HepG2 (cell line): ENCODE data around the gene AP2S1. TPM values are rescaled to one million over a fixed set of nuclear protein-coding genes. Genes with fewer than 3 reads are reported as not detected.

ENCODE experiments used
- GATA4 ChIP-seq: sonication (generic); IDR thresholded peaks from 2 replicates; pipeline ENCODE4 v1.6.1; 2016; ENCODE audit warnings: antibody characterized with exemption, low read depth, borderline replicate concordance
- HMGA1 ChIP-seq: sonication (generic); formaldehyde crosslinking; conservative IDR thresholded peaks from 2 replicates; pipeline ENCODE4 v1.4.0; 2020; ENCODE audit warnings: missing genetic modification reagents
- HNRNPH1 ChIP-seq: fragments of 200-400 bp; formaldehyde crosslinking; optimal IDR thresholded peaks from 2 replicates; pipeline ENCODE3; 2017; ENCODE audit warnings: mild to moderate bottlenecking, low read depth, low read length
- ISL2 ChIP-seq: sonication (generic); formaldehyde crosslinking; IDR thresholded peaks from 2 replicates; pipeline ENCODE4 v1.5.0; 2020; ENCODE audit warnings: missing genetic modification reagents
- KLF12 ChIP-seq: sonication (generic); formaldehyde crosslinking; IDR thresholded peaks from 2 replicates; pipeline ENCODE4 v1.4.0; 2020; ENCODE audit warnings: missing genetic modification reagents, borderline replicate concordance
- LCORL ChIP-seq, 2 experiments: fragments of 450-650 bp in 1 of 2; sonication (generic) in 1 of 2; formaldehyde crosslinking in 1 of 2; IDR thresholded peaks; 2 replicates each; pipeline versions ENCODE4 v1.5.0 to v1.6.1; 2017 to 2020; ENCODE audit warnings: antibody characterized with exemption in 1 of 2, missing genetic modification reagents in 1 of 2
- MTA3 ChIP-seq: sonication (generic); formaldehyde crosslinking; IDR thresholded peaks from 2 replicates; pipeline ENCODE4 v1.4.0; 2020; ENCODE audit warnings: missing genetic modification reagents
- MTF2 ChIP-seq: sonication (generic); formaldehyde crosslinking; IDR thresholded peaks from 2 replicates; pipeline ENCODE4 v1.5.0; 2020; ENCODE audit warnings: missing genetic modification reagents, borderline replicate concordance
- MXD4 ChIP-seq: IDR thresholded peaks from 2 replicates; pipeline ENCODE4 v1.6.1; 2016; ENCODE audit warnings: mild to moderate bottlenecking, missing biosample characterization, missing genetic modification reagents
- NFE2L1 ChIP-seq: sonication (generic); formaldehyde crosslinking; IDR thresholded peaks from 2 replicates; pipeline ENCODE4 v1.4.0; 2020; ENCODE audit warnings: missing genetic modification reagents, mild to moderate bottlenecking, borderline replicate concordance
- PLRG1 ChIP-seq: fragments of 450-650 bp; conservative IDR thresholded peaks from 2 replicates; pipeline ENCODE4 v1.6.1; 2016
- RARG ChIP-seq: sonication (generic); formaldehyde crosslinking; IDR thresholded peaks from 2 replicates; pipeline ENCODE4 v1.4.0; 2020; ENCODE audit warnings: low read depth, mild to moderate bottlenecking, missing genetic modification reagents
- TMF1 ChIP-seq: sonication (generic); formaldehyde crosslinking; IDR thresholded peaks from 2 replicates; pipeline ENCODE4 v1.8.1; 2022; ENCODE audit warnings: low read depth, missing genetic modification reagents
- TOPORS ChIP-seq: sonication (generic); formaldehyde crosslinking; IDR thresholded peaks from 2 replicates; pipeline ENCODE4 v1.8.0; 2023; ENCODE audit warnings: mild to moderate bottlenecking, missing genetic modification reagents
- YY1 ChIP-seq: IDR thresholded peaks from 2 replicates; pipeline ENCODE4 v1.6.1; 2011; ENCODE audit warnings: low read length, low read depth, moderate library complexity, mild to moderate bottlenecking; ENCODE audit not compliant: insufficient read depth, insufficient replicate concordance
- ZFP36 ChIP-seq: fragments of 150-350 bp; IDR thresholded peaks from 2 replicates; pipeline ENCODE4 v1.6.1; 2018; ENCODE audit warnings: borderline replicate concordance, low read length, low read depth; ENCODE audit not compliant: partially characterized antibody
- ZFP37 ChIP-seq: sonication (generic); formaldehyde crosslinking; IDR thresholded peaks from 2 replicates; pipeline ENCODE4 v1.4.0; 2020; ENCODE audit warnings: missing genetic modification reagents, borderline replicate concordance
- ZFP41 ChIP-seq: sonication (generic); formaldehyde crosslinking; IDR thresholded peaks from 2 replicates; pipeline ENCODE4 v1.4.0; 2020; ENCODE audit warnings: mild to moderate bottlenecking, missing genetic modification reagents, borderline replicate concordance
- ZIK1 ChIP-seq: sonication (generic); formaldehyde crosslinking; IDR thresholded peaks from 2 replicates; pipeline ENCODE4 v1.5.0; 2020; ENCODE audit warnings: mild to moderate bottlenecking, low read depth, missing genetic modification reagents, borderline replicate concordance
- ZNF432 ChIP-seq: sonication (generic); formaldehyde crosslinking; IDR thresholded peaks from 2 replicates; pipeline ENCODE4 v1.5.0; 2020; ENCODE audit warnings: missing genetic modification reagents, mild to moderate bottlenecking, borderline replicate concordance
- ZNF501 ChIP-seq: sonication (generic); formaldehyde crosslinking; IDR thresholded peaks from 2 replicates; pipeline ENCODE4 v1.5.1; 2020; ENCODE audit warnings: mild to moderate bottlenecking, moderate library complexity, missing genetic modification reagents
- ZNF558 ChIP-seq: sonication (generic); formaldehyde crosslinking; IDR thresholded peaks from 2 replicates; pipeline ENCODE4 v1.9.0; 2022; ENCODE audit warnings: mild to moderate bottlenecking, missing genetic modification reagents, borderline replicate concordance
- ZNF580 ChIP-seq: IDR thresholded peaks from 2 replicates; pipeline ENCODE4 v1.6.1; 2016; ENCODE audit warnings: low read depth, borderline replicate concordance
- ZNF720 ChIP-seq: sonication (generic); formaldehyde crosslinking; IDR thresholded peaks from 2 replicates; pipeline ENCODE4 v1.4.0; 2020; ENCODE audit warnings: missing genetic modification reagents
- ZNF777 ChIP-seq: sonication (generic); formaldehyde crosslinking; IDR thresholded peaks from 2 replicates; pipeline ENCODE4 v1.4.0; 2020; ENCODE audit warnings: missing genetic modification reagents
- ZNF839 ChIP-seq: sonication (generic); formaldehyde crosslinking; IDR thresholded peaks from 2 replicates; pipeline ENCODE4 v1.4.0; 2020; ENCODE audit warnings: missing genetic modification reagents, mild to moderate bottlenecking, borderline replicate concordance
- polyA plus RNA-seq, 8 experiments: library from polyadenylated mRNA; depleted of rRNA in 3 of 8; stranded (reverse) in 7 of 8; unstranded in 1 of 8; fragments of >200 nt; fragmentation: Illumina TruSeq in 4 of 8; extraction: Trizol in 4 of 8; gene quantifications; 2 replicates each; pipeline versions ENCODE4 v1.2.1 to v1.2.3, GENCODE V29; 2011 to 2016; ENCODE audit warnings: low read depth in 4 of 8, missing spikeins in 1 of 8, mixed read lengths in 1 of 8; ENCODE audit not compliant: insufficient read depth in 1 of 8
- total RNA-seq, 5 experiments: library from RNA; depleted of rRNA; stranded (reverse); fragments of >200 nt; fragmentation: Illumina TruSeq; extraction: Trizol; gene quantifications; 2 replicates each; pipeline ENCODE4 v1.2.3, GENCODE V29; 2016; ENCODE audit warnings: low read depth in 1 of 5
- TF ChIP-seq, protein P1 (sequence below): sonication (generic); formaldehyde crosslinking; IDR thresholded peaks from 2 replicates; pipeline ENCODE4 v1.8.0; 2022; ENCODE audit warnings: missing genetic modification reagents, mild to moderate bottlenecking, inconsistent platforms, borderline replicate concordance

The AP2S1 gene
- total and polyA plus RNA-seq, 2 of the 13 experiments (the other 11 are each of a cell fraction or from before 2014, with no cell fraction given): 45.2 to 86.1 TPM

GRCh38 chr19:46896076-46896794 lies 45.6 kb upstream of the AP2S1 start (continued):
- no peak for TF ChIP-seq ZFP37
- no peak for TF ChIP-seq LCORL (IDR thresholded peaks at IDR 0.05)
- TF ChIP-seq LCORL (CRISPR knock-in tag; IDR thresholded peaks at IDR 0.05): peak; percentile 48; the same call in 1 of the 2 replicates
- TF ChIP-seq TMF1 (CRISPR knock-in tag): no peak
- no peak for TF ChIP-seq GATA4
- TF ChIP-seq ZNF501 (CRISPR knock-in tag): peak; percentile 23; the same call in 1 of the 2 replicates
- TF ChIP-seq MTF2: no peak
- no peak for TF ChIP-seq NFE2L1 (CRISPR knock-in tag)
- TF ChIP-seq ZFP36: no peak
- TF ChIP-seq, protein P1, sequence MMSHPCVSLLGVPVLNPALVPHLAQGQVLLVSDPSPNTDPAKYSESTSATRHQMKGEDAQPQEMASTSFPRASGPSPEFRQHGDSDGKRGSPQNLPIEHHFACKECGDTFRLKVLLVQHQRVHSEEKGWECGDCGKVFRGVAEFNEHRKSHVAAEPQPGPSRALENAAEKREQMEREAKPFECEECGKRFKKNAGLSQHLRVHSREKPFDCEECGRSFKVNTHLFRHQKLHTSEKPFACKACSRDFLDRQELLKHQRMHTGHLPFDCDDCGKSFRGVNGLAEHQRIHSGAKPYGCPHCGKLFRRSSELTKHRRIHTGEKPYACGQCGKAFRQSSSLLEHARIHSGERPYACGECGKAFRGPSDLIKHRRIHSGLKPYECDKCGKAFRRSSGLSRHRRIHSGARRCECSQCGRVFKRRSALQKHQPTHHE (CRISPR knock-in tag): no peak
- no peak for TF ChIP-seq ZIK1 (CRISPR knock-in tag)
- TF ChIP-seq TOPORS (CRISPR knock-in tag): no peak
- TF ChIP-seq ZNF839: no peak
- no peak for TF ChIP-seq ZNF558 (CRISPR knock-in tag)
- TF ChIP-seq RARG (CRISPR knock-in tag): no peak
- TF ChIP-seq PLRG1: no peak
- no peak for TF ChIP-seq ZNF720 (CRISPR knock-in tag)
- TF ChIP-seq MTA3 (CRISPR knock-in tag): no peak
- no peak for TF ChIP-seq ZNF432 (CRISPR knock-in tag)
- TF ChIP-seq HNRNPH1: no peak
- no peak for TF ChIP-seq ZFP41 (CRISPR knock-in tag)
- TF ChIP-seq HMGA1 (CRISPR knock-in tag): no peak
- TF ChIP-seq ZNF777 (CRISPR knock-in tag): no peak
- no peak for TF ChIP-seq ZNF580 (CRISPR knock-in tag)
- no peak for TF ChIP-seq KLF12
- TF ChIP-seq YY1: no peak
- no peak for TF ChIP-seq MXD4 (CRISPR knock-in tag)
- TF ChIP-seq ISL2: no peak
